GM19239 (cell line): Measurements from ENCODE around the gene MAP2K3.

ENCODE experiments used
- DNase-seq: peaks from one replicate; pipeline ENCODE4 v3.0.0; 2011; ENCODE audit warnings: low spot score; ENCODE audit not compliant: insufficient read length
- FAIRE-seq: peaks from 2 replicates; lab custom pipeline; 2011; peaks lifted over from hg19 to GRCh38; lab: Jason Lieb, UNC

Gene MAP2K3

GRCh38 chr17:21279582-21279981 lies 4.9 kb upstream of the MAP2K3 start:
- no peak for DNase-seq
- no peak for FAIRE-seq

DNA sequence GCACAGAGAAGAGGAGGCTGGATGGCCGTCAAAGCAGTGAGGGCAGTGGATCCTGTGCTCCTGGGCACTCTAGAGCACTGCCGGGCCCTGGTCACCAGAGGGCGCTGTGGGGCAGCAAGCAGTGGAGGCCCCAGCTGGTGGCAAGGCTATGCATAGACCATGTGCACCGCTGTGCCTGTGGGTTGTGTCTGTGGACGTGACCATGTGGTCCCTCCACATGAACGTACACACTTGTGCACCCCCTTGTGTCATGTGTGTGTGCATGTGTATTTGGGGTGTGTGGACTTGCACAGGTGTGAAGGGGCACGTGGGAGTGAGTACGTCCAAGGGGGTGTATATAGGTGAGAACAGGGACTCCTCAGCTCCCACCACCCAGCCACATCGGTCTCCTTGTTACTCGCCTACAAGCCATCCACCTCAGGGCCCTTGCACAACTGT lies 4.4 kb upstream of the MAP2K3 start:
- peak; percentile 76 for DNase-seq
- FAIRE-seq = peak; percentile 79

DNA sequence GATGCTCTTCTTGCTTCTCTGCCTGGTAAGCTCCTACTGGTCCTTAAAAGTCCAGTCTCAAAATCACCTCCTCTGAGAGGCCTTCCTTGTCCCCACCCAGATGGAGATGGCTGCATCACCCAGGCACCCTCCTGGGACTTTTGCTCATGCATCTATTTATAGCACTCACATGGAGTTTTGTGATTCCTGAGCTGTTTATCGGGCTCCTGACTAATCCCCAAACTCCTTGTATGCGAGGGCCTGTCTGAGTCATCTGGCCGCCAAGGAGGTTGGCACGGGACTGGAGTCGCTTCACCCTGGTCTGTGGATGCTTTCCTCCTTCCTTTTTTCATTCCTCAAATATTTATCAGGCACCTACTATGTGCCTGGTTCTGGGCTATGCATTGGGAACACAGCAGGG lies 2.3 kb upstream of the MAP2K3 start:
- FAIRE-seq (no peak), DNase-seq (no peak)

DNA sequence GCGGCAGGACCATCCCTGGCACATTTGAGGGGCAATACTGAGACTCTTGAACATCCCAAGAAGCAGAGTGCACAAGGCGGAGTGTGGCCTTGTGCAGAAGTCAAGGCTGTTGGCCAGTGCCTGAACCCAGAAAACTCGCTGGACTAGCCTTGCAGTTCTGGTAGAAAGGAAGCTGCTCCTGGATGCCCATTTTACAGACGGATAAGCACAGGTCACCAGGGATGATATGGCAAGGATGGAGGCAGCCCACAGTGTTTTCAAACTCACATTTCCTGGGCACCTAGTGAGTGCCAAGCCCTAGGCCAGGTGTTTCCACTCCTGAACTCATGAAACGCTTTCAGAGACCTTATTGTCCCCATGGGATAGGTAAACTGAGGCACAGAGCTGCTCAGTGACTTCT lies 1.7 kb upstream of the MAP2K3 start:
- DNase-seq = no peak
- FAIRE-seq = no peak

DNA sequence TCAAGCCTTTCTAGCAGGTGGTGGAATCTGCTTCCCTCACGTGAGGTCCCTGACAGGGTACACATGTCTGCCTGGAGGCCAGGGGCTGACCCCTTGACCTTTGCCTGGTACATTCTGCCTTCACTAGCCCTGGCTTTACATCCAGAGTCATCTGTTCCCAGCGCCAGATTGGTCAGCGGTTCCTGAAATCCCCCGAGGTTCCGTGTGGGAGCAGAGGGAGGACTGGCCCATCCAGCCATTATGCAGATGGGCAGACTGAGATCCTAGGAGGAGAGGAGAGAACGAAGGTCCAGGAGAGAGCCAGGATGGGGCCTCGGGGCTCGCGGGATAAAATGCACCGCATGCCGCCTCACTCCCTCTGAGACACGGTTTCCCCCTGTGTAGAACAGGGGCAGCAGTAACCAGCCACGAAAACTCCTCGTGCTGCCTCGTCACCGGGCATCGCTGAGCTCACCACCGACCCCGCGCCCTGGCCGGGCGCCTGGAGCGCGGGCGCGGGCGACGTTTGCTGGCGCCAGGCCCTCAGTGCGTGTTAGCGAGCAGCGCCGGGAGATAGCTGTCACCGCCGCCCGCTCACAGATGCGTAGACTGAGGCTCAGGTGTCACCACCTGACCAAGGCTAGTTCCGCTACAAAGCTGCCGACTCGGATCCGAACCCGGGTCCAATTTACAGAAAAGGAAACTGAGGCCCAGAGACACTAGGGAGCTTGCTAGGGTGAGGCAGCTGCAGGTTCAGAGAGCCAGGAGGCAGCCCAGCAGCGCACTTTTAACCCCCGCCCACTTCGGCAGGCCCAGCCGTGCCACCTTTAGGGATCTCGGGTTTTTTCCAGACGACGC lies 811 bp upstream of the MAP2K3 start:
- FAIRE-seq = no peak

DNA sequence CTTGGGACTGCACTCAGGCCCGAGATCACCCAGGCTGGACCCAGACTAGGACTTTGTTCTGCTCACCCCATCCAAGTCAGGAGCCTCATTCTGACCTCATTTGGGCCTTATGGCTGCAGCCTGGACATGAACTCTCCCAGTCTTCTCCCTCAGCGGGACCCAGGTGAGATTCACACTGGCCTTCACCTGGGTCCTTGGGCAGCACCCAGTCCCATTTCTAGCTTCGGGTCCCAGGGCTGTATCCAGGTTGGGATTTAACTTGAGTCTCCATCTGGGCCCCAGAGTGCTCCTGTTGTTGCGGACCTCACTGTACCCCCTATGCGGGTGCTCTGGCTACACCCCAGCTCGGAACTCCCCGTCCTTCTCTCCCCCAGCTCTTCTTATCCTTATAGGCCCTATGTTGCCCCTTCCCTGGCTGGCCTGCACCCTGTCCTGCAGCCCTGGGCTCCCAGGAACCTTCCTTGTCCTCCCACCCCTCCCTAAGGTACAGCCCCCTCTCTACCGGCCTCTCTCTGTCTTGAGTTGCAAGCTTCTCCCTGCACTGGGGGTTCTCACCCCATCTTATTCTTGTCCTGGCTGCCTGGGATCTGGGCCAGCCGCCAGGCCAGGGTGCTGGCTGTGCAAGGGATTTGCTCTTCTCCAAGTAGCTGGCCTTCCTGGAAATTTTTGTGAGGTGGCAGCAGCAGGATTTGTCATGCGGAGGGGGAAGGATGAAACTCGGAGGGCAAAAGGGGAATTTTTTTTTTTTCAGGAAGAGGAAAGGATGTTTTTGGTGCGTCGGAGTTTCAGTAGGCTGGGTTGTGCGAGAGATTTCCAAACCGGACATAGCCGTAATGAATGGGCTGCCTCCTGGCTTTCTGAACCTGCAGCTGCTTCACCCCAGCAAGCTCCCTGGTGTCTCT lies 904 bp downstream of the MAP2K3 start:
- DNase-seq (no peak), FAIRE-seq (peak; percentile 58)

More for the DNA sequence above, 811 bp upstream of the MAP2K3 start:
- no peak for DNase-seq

DNA sequence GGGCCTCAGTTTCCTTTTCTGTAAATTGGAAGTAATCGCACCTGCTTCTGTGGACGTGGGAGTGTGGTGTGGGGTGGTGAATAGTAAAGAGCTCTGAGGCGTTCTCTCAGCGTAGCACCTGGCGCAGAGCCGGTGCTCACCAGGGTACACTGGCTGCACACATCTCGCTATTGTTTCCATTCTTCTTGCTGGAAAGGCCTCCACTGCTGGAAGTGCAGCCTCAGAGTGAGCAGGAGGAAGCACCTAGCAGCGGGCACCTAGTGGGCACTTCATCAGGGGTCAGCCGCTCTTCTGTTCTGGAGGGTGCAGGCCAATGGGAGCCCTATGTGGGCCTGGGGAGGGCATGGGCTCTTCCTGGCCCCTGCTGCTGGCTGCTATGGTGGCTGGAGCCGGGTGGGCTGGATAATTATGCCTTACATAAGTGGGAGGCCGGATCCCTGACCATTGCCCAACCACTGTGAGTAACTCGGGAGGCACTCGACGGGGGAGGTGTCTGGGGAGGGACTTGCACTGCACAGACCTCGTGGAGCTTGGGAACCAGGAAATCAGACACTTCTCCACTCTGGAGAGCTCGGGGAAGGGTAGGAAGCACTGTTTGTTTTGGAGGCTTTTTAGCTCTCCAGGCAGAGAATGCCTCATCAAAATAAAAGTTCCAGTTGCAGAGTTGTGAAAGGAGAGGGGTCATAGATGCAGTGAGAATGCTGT lies 1.7 kb downstream of the MAP2K3 start:
- FAIRE-seq (peak; percentile 91), DNase-seq (no peak)

- FAIRE-seq = peak; percentile 47
- DNase-seq = no peak
Observed at GRCh38 chr17:21286909-21287702, 2.6 kb downstream of the MAP2K3 start.

DNA sequence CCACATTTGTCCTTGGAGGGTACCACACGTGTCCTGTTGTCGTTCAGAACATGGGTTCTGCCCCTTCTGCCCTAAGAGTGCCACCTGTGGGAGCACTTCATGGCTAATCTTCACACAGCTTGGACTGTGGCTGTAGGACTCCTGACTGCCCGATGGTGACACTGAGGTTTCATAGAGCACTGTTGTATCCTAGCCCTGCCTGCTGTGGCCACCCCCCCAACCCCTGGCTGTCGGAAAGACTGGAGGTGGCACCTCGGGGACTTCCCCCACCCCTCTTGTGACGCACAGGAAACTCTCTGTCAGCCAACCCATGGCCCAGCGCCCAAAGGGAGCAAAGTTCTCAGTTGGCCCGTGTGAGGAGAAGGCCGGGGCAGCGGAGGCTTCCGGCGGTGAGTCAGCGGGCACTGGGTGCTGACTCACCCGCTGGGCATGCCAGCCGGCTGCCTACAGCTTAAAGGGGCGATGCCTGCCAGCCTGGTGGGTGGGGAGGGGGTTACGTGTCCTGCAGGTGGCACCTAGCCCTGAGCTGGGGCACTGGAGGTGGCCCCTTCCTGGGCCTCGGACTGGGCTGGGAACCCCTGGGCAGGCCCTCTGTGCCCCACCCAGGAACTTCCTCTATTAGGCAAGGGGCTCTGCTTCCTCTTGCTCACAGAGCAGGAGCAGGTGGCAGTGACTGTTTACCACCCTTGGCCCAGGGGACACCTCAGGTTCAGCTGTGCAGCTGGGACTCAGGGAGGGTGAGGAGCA lies 3.4 kb downstream of the MAP2K3 start:
- DNase-seq = peak; percentile 65
- peak; percentile 98 for FAIRE-seq

- FAIRE-seq (peak; percentile 92), DNase-seq (peak; percentile 62)
Observed at GRCh38 chr17:21288571-21289017, 4.1 kb downstream of the MAP2K3 start.

GRCh38 chr17:21289175-21289901 lies 4.8 kb downstream of the MAP2K3 start:
- DNase-seq = no peak

GRCh38 chr17:21289902-21290571 lies 5.5 kb downstream of the MAP2K3 start:
- FAIRE-seq = no peak
- DNase-seq = no peak

More at GRCh38 chr17:21289175-21289901, 4.8 kb downstream of the MAP2K3 start:
- FAIRE-seq = no peak

DNA sequence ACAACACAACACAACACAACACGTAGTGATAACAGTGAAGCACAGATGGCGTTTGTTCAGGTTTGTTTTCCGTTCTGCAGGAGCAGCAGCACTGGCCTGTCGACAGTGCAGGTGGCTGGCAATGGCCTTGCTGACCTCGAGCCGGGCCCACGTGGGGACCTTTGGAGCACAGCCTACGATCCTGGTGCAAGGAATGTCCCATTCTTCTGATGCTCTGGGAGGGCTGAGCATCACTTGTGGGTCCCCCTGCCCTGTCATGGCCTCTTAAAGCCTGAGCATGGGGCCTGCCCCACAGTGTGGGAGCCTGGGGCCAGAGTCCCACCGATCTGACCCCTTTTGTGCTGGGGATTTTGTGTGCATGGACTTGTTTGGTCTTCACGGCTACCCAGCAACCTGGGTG lies 6.8 kb downstream of the MAP2K3 start:
- DNase-seq = no peak
- no peak for FAIRE-seq

GRCh38 chr17:21291862-21292261 lies 7.4 kb downstream of the MAP2K3 start:
- no peak for FAIRE-seq
- DNase-seq = no peak

DNA sequence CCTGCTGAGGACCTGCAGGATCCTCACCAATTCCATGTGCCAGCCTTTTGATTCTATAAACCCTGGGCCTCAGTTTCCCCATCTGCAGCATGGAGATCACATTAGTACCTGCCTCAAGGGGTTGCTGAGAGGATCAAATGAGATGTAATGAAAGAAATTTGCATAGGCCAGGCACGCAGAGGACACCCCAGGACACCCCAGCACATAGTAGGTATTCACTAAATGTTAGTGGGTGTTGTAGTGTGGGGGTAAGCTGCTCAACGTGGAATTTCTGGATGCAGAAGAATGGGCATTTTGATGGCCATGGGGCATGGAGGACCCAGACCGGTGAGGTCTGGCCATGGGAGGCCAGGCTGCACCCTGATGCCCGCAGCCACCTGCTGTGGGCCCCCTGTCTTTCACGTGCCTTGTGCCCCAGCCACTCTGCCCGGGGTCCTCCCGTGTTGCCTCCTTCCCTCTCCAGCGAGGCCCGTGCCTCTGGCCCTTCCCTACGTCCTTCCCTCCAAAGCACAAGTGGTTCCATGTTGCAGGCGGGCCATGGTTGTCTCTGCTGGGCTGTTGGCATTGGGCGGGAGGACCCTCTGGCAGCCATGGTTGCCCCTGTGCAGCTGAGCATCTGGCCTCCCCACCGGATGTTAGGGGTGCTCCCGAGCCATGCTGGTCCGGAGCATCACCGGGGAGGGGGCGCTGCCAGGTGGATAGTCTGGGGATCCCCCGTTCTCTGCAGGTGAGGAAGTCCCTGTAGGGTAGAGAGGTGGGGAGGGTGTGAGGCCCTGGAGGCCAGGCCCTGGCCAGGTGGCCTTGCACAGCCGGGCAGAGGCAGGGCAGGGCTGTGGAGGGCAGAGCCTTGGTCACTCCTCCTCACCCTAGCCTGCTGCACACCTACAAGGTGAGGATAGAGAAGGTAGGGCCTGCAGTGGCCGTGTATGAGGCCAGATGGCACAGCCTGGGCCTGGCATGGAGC lies 8.6 kb downstream of the MAP2K3 start:
- DNase-seq = no peak
- no peak for FAIRE-seq

- FAIRE-seq (no peak), DNase-seq (no peak)
Observed at GRCh38 chr17:21293831-21294210, 9.3 kb downstream of the MAP2K3 start.
